ENCODE data around the gene NRCAM. TPM values are rescaled to one million over a fixed set of nuclear protein-coding genes. Genes with fewer than 3 reads are reported as not detected.

NRCAM gene
- total RNA-seq, 1 donor from 2014 or later: 9.5 TPM

GRCh38 chr7:108307194-108307593 is 149.0 kb downstream of the NRCAM start:
- Mint-ChIP-seq H3K4me1 (ENCODE audit: low read depth) (peaks cover 59% of the 10 kb centered on the region), H3K27me3 (ENCODE audit: low read depth) (no peaks in the 10 kb centered on the region)

GRCh38 chr7:108303332-108303731 is 152.9 kb downstream of the NRCAM start:
- no peaks in the 10 kb centered on the region for H3K36me3 Mint-ChIP-seq (ENCODE audit: low read depth)
- no peak overlapping the region for H3K4me3 Mint-ChIP-seq (ENCODE audit: unreplicated experiment)

More at GRCh38 chr7:108307194-108307593, 149.0 kb downstream of the NRCAM start:
- TF ChIP-seq CTCF (IDR thresholded peaks at IDR 0.05): no peak
- no peak overlapping the region for H3K4me3 Mint-ChIP-seq (ENCODE audit: unreplicated experiment)
- H3K36me3 Mint-ChIP-seq (ENCODE audit: low read depth): no peaks in the 10 kb centered on the region
- H3K27ac Mint-ChIP-seq (ENCODE audit: unreplicated experiment): no peak overlapping the region
- peaks cover 4% of the 10 kb centered on the region for H3K9me3 Mint-ChIP-seq (ENCODE audit: low read depth)
- no peak for DNase-seq (ENCODE audit: low spot score)

GRCh38 chr7:108301387-108301786 is 154.8 kb downstream of the NRCAM start:
- Mint-ChIP-seq H3K4me1 (ENCODE audit: low read depth) (peaks cover 28% of the 10 kb centered on the region), H3K4me3 (ENCODE audit: unreplicated experiment) (no peak overlapping the region), H3K27me3 (ENCODE audit: low read depth) (no peaks in the 10 kb centered on the region), H3K27ac (ENCODE audit: unreplicated experiment) (no peak overlapping the region), H3K36me3 (ENCODE audit: low read depth) (no peaks in the 10 kb centered on the region), H3K9me3 (ENCODE audit: low read depth) (peaks cover 4% of the 10 kb centered on the region)
- DNase-seq (ENCODE audit: low spot score): no peak
- TF ChIP-seq CTCF (IDR thresholded peaks at IDR 0.05): no peak

More at GRCh38 chr7:108303332-108303731, 152.9 kb downstream of the NRCAM start:
- Mint-ChIP-seq H3K27ac (ENCODE audit: unreplicated experiment) (no peak overlapping the region), H3K9me3 (ENCODE audit: low read depth) (peaks cover 4% of the 10 kb centered on the region), H3K4me1 (ENCODE audit: low read depth) (peaks cover 42% of the 10 kb centered on the region), H3K27me3 (ENCODE audit: low read depth) (no peaks in the 10 kb centered on the region)
- DNase-seq (ENCODE audit: low spot score): no peak
- TF ChIP-seq CTCF (IDR thresholded peaks at IDR 0.05): no peak

DNA sequence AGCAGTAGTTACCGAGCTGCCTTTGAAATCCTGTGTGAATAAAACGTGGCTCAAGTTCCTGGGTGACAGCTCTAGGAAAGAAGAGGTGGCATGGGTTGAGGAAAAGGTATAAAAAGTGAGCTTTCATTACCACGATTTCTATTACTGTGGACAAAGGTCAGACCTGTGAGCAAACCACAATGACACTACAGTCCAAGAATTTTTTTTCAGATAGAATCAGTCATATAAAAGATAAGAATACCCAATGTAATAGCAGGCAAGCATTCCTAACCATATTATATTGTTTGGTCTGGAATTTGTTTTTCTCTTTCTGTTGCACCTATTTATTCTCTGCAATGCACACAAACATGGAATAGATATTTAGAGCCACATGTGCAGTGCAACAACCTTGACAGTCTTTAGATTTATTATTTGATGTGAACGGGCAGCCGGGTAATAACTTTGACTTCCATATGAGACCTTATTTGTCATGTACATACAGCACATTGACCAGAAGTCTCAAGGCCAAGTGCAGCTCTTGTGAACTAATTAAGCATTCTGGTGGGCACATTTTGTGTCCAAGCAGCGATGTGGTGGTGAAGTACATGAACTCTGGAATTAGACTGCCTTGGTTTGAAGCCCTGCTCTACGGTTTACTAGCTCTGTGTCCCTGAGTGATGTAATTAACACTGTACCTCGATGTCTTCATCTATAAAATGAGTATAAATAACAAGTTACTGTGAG is 156.8 kb downstream of the NRCAM start:
- no peak overlapping the region for H3K27ac Mint-ChIP-seq (ENCODE audit: unreplicated experiment)
- no peak overlapping the region for H3K4me3 Mint-ChIP-seq (ENCODE audit: unreplicated experiment)
- H3K27me3 Mint-ChIP-seq (ENCODE audit: low read depth): no peaks in the 10 kb centered on the region
- DNase-seq (ENCODE audit: low spot score): no peak
- TF ChIP-seq CTCF (IDR thresholded peaks at IDR 0.05): no peak
- peaks cover 4% of the 10 kb centered on the region for H3K9me3 Mint-ChIP-seq (ENCODE audit: low read depth)
- H3K4me1 Mint-ChIP-seq (ENCODE audit: low read depth): peaks cover 30% of the 10 kb centered on the region
- no peaks in the 10 kb centered on the region for H3K36me3 Mint-ChIP-seq (ENCODE audit: low read depth)

- Mint-ChIP-seq H3K36me3 (ENCODE audit: low read depth) (no peaks in the 10 kb centered on the region), H3K27me3 (ENCODE audit: low read depth) (no peaks in the 10 kb centered on the region), H3K9me3 (ENCODE audit: low read depth) (no peaks in the 10 kb centered on the region), H3K27ac (ENCODE audit: unreplicated experiment) (no peak overlapping the region), H3K4me1 (ENCODE audit: low read depth) (peaks cover 33% of the 10 kb centered on the region), H3K4me3 (ENCODE audit: unreplicated experiment) (no peak overlapping the region)
- DNase-seq (ENCODE audit: low spot score): no peak
- TF ChIP-seq CTCF (IDR thresholded peaks at IDR 0.05): no peak
Observed at GRCh38 chr7:108296911-108297310, 159.3 kb downstream of the NRCAM start.
